GM12892 (cell line): ENCODE data around the gene IMMP2L.

ENCODE experiments used
- POLR2A ChIP-seq: IDR thresholded peaks from 2 replicates; pipeline ENCODE4 v1.6.1; 2011; ENCODE audit warnings: low read depth, low read length, control low read depth
- POLR2AphosphoS5 ChIP-seq: IDR thresholded peaks from 2 replicates; pipeline ENCODE4 v1.6.1; 2011; ENCODE audit warnings: low read depth, low read length, control low read depth
- TAF1 ChIP-seq: IDR thresholded peaks from 2 replicates; pipeline ENCODE4 v1.6.1; 2011; ENCODE audit warnings: low read depth, mild to moderate bottlenecking, control low read depth, low read length, borderline replicate concordance

DNA sequence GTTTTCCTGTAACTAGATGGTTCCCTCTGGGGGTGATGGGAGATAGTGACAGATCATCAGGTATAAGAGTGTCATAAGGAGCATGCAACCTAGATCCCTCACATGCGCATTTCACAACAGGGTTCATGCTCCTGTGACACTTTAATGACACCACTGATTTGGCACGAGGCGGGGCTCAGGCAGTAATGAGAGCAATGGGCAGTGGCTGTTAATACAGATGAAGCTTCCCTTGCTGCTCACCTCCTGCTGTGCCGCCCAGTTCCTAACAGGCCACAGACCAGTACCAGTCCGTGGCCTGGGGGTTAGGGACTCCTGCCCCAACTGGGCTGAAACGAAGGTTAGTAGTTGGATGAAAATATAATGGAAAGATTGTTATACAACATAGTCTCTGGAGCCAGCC is 673.0 kb downstream of the IMMP2L start:
- TF ChIP-seq POLR2A (no peak), TAF1 (no peak), POLR2AphosphoS5 (no peak)
